ENCODE data around the gene ZFYVE9.
"Not testable (repeated sequence)": the region's sequence is repeated elsewhere in the genome, so short reads cannot be mapped to it uniquely, and the experiment has no call there.

Gene ZFYVE9, protein sequence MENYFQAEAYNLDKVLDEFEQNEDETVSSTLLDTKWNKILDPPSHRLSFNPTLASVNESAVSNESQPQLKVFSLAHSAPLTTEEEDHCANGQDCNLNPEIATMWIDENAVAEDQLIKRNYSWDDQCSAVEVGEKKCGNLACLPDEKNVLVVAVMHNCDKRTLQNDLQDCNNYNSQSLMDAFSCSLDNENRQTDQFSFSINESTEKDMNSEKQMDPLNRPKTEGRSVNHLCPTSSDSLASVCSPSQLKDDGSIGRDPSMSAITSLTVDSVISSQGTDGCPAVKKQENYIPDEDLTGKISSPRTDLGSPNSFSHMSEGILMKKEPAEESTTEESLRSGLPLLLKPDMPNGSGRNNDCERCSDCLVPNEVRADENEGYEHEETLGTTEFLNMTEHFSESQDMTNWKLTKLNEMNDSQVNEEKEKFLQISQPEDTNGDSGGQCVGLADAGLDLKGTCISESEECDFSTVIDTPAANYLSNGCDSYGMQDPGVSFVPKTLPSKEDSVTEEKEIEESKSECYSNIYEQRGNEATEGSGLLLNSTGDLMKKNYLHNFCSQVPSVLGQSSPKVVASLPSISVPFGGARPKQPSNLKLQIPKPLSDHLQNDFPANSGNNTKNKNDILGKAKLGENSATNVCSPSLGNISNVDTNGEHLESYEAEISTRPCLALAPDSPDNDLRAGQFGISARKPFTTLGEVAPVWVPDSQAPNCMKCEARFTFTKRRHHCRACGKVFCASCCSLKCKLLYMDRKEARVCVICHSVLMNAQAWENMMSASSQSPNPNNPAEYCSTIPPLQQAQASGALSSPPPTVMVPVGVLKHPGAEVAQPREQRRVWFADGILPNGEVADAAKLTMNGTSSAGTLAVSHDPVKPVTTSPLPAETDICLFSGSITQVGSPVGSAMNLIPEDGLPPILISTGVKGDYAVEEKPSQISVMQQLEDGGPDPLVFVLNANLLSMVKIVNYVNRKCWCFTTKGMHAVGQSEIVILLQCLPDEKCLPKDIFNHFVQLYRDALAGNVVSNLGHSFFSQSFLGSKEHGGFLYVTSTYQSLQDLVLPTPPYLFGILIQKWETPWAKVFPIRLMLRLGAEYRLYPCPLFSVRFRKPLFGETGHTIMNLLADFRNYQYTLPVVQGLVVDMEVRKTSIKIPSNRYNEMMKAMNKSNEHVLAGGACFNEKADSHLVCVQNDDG (N-terminal part only)

DNA sequence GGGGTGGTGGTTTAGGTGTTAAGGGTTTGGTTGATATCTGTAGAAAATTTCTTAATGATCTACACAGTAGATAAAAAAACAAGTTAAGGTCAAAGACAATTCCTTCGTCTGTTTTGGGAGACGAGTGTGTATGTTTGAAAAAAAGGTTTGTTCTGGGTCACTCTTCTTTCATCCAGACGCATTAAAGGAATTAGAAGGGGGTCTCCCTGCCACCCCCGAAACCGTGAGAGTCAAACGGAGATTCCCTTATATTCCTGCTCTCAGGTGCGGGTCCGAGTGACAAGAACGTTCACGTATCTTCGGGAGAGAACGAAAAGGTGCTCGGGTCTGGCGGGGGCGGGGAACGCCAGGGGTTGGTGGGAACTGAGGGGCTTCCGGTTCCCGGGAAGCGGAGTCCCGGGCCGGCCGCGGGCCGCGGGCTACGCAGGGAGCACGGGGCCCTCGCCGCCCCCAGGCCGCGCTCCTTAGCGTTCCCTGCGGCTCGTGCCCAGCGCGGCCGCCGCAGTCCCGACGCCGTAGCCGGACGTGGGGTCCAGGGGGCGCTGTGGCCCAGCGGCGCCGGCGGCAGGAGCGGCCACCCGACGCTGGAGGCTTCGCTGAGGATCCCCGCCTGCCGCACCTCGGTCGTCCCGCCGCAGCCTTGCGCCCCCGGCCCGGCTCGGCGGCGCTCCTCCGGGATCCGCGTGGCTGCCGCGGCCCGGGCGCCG, at the start of gene ZFYVE9:
Gene ZFYVE9, plus strand, starts transcription at position 577 of the 707 bp plus-strand sequence. CDS start 91,118 bp downstream, outside the sequence.
- peak; percentile 39 to 49 for DNase-seq (ENCODE audit: low read depth in 1 of 2, low spot score in 1 of 2)

DNA sequence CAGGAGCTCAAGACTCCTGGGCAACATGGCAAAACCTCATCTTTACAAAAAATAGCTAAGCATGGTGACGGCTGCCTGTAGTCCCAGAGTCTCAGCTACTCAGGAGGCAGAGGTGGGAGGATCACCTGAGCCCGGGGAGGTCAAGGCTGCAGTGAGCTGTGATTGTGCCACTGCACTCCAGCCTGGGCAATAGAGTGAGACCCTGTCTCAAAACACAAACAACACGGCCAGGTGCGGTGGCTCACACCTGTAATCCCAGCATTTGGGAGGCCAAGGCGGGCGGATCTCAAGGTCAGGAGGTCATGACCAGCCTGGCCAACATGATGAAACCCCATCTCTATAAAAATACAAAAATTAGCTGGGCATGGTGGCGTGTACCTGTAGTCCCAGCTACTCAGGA, 47.6 kb upstream of the ZFYVE9 start:
- not testable (repeated sequence) for DNase-seq (ENCODE audit: low read depth in 1 of 2, low spot score in 1 of 2)

DNA sequence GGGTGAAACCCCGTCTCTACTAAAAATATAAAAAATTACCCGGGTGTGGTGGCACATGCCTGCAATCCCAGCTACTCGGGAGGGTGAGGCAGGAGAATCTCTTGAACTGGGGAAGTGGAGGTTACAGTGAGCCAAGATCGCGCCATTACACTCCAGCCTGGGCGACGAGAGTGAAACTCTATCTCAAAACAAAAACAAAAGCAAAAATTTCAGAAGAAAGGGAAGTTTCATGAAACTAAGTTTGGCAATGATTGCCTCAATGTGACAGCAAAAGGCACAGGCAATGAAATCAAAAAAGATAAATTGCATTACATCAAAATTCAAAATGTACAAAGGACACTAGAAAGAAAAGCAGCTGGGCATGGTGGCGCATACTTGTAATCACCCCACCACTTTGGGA, 45.7 kb upstream of the ZFYVE9 start:
- DNase-seq (ENCODE audit: low read depth in 1 of 2, low spot score in 1 of 2), result no peak

DNA sequence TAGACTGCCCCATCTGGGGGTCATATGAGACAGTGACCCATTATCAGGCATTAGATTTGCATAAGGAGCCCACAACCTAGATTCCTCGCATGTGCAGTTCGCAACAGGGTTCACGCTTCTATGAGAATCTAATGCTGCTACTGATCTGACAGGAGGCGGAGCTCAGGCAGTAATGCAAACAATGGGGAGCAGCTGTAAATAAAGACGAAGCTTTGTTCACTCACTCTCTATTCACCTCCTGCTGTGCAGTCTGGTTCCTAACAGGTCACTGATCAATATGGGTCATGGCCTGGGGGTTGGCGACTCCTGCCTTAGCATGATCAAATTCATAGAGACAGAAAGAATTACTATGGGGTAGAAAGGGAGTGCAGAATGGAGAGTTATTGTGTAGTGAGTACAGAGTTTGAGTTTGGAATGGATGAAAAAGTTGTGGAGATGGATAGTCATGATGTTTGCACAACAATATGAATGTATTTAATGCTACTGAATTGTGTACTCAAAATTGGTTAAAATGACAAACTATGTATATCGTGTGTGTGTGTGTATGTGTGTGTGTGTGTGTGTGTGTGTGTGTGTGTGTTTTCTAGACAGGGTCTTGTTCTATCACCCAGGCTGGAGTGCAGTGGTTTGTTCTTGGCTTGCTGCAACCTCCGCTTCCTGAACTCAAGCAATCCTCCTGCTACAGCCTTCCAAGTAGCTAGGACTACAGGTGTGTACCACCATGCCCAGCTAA, 43.6 kb upstream of the ZFYVE9 start:
- DNase-seq (ENCODE audit: low read depth in 1 of 2, low spot score in 1 of 2), result no peak

DNA sequence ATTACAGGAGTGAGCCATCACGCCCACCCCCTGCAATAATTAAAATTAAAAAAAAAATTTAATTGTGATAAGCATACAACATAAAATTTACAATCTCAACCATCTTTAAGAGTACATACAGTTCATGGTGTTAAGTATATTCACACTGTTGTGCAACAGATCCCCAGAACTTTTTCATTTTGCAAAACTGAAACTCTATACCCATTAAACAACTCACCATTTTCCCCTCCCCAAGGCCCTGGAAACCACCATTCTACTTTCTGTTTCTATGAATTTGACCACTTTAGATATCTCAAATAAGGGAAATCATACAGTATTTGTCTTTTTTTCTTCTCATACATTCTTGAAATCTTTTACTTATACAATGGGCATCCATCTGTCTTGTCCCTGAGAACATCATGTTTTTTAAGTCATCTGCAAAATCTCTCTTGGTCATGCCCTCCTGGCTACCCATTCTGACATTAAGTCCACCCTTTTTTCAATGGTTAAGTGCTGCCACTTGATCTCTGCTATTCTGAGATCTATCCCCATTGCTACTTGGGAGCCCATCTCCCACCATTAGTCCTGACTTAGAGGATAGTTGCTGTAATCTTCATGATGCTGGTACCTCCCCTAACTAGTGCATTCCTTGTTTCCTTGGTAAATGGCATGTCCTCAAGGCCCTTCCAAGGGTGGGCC, 39.4 kb upstream of the ZFYVE9 start:
- DNase-seq (ENCODE audit: low read depth in 1 of 2, low spot score in 1 of 2), result no peak

DNA sequence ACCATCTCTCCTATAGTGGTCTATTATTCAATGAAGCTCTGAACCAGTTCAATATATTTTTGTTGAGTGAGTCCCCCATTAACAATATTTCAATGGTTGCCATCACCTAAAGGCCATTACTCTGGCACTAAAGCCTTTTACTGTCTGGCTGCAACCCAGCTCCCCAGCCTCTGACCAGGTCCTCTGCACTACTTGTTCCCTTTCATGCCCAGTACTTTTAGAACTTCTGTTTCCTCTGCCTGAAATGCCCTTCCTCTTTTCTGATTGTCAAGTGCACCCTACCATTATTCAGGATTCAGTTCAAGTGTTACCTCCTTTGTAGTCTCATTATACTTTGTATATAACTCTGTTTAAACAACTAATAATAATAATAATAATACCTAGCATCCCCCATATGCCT, 30.4 kb upstream of the ZFYVE9 start:
- no peak for DNase-seq (ENCODE audit: low read depth in 1 of 2, low spot score in 1 of 2)

DNA sequence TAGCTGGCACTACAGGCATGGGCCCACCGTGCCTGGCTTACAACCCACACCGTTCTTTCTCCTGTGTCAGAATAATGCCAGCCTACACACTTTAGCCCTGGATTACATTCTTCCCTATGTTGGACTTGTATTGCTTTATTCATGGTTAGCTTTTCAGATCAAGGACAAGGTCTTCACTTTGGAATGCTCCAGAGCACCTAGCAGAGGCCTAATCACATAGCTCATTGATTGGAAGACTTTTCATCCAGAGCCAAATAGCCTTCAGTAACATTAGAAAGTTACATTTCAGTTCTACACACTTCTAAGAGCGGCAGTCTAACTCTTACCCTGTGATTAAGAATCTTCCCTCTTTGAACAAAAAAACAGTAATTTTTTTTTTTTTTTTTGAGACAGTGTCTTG, 29.4 kb upstream of the ZFYVE9 start:
- no peak for DNase-seq (ENCODE audit: low read depth in 1 of 2, low spot score in 1 of 2)

DNA sequence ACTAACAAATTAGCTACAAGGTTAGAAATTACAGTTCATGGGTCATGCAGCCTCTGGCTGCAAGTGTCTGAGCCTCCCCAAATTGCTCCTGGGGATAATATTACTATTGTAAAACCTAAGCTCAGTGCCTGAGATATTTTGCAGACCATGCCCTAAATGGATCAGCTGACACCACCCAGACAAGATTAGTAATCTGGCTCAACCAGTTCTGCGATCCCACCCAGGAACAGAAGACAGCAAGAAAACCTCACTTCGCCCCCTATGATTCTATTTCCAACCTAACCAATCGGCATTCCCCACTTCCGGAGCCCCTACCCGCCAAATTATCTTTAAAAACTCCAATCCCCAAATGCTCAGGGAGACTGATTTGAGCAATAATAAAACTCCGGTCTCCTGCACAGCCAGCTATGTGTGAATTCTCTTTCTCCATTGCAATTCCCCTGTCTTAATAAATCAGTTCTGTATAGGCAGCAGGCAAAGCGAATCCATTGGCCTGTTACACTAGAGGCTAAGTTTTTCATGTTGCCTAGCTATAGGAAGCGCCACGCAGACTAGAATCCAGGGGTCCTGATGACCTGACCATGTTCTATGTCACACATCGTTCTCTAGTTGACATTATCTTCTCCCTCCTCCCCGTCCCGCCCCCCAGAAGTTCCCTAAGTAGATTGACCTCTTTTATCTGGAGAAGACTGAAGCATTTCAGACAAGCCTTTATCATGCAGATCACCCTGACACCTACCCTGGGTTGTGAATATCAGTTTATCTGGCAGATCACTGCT, 22.4 kb upstream of the ZFYVE9 start:
- no peak for DNase-seq (ENCODE audit: low read depth in 1 of 2, low spot score in 1 of 2)

DNA sequence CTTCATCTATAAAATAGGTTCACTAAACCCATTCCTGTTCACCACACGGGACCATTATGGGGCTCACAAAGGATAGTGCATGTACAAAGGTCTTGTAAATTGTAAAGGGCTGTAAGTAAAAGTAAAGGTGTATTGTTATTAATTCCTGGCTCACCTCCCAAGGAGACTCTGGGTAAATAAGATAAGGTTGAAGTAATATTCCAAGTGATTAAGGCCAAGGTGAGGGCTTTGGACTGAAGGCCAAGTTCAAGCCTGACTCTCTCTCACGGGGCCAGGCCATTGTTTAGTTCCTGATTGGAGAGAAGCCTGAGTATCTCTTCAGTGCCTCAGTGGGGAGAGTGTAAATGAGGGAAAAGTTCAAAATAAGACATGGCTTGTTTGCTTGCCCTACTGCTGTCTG, 19.5 kb upstream of the ZFYVE9 start:
- no peak for DNase-seq (ENCODE audit: low read depth in 1 of 2, low spot score in 1 of 2)

DNA sequence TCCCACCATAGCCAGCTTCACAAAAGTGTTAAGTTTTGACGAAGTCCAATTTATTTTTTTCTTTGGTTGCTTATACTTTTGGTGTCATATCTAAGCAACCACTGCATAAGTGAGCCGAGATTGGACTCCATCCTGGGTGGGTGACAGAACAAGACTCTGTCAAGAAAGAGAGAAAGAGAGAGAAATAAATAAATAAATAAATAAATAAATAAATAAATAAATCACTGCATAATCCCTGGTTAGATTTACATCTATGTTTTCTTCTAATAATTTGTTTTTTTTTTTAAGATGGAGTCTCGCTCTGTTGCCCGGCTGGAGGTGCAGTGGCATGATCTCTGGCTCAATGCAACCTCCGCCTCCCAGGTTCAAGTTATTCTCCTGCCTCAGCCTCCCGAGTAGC, 18.3 kb upstream of the ZFYVE9 start:
- no peak for DNase-seq (ENCODE audit: low read depth in 1 of 2, low spot score in 1 of 2)

DNA sequence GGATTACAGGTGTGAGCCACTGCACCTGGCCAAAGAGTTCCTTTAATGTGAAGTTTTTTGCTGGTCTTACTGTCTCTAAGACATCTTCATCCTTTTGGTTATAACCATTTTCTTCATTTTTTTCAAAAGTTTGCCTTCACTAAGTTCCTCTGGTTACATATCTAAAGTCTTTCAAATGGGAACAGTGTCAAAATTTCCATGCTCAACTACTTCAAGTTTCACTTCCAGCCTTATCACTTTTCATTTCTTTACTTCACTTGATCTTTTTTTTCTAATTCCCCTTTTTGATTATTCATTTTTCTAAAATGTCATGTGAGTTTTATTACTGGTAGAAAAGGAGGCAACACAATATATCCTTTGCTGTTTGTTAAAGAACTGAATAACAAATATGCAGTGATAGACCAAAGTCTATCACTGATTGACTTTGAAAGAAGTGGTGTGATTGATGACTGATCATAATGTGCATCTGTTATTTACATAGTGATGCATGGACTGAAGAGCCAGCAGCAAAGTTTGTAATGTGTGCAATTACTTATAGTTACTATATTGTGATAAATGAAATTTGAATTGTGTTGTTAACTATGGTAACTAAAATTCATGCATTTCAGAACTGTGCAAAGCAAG, 16.0 kb upstream of the ZFYVE9 start:
- DNase-seq (ENCODE audit: low read depth in 1 of 2, low spot score in 1 of 2), result no peak

DNA sequence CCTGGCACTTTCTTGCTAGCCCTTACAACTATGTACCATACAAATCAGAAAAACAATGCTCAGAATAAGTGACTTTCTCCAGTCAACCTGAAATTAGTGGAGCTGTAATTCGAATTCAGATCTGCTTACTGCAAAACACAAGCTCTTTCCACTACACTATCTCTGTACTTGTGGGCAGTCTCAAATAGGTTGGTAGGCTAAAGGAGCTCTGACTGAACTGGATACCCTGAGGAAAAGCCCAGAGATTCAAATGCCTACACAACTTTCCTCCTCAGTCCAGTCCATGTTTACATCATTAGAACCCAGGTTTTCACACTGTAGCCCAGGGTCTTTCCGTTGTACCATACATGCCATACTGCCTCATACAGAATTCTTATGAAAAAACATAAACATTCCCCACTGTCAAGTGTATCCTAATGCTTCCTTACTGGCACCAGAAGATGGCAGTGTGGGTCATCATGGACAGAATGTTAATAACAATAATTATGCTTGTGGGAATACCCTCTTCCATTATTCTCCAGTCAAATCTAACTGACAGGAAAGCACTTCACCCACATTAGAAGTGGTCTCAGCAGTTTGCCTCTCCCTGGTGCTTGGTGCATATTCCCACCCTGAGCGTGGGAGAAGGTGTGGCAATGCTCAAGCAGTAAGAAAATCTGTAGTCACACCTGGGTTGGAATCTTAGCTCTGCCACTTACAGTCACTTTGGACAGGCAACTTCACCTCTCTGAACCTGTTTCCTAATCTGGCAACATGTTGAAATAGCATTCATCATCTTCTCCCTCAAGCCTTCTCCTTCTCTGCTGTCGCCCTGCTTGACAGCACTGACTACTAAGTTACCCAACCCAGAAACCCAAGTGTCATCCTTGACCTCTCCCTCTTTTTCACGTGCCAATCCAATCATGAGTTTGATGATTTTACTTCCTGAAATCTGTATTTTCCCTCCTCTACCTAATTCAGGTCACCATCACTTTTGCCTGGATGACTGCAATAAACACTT, 14.4 kb upstream of the ZFYVE9 start:
- DNase-seq (ENCODE audit: low read depth in 1 of 2, low spot score in 1 of 2), result peak in 1 of 2 donors; percentile 5

DNA sequence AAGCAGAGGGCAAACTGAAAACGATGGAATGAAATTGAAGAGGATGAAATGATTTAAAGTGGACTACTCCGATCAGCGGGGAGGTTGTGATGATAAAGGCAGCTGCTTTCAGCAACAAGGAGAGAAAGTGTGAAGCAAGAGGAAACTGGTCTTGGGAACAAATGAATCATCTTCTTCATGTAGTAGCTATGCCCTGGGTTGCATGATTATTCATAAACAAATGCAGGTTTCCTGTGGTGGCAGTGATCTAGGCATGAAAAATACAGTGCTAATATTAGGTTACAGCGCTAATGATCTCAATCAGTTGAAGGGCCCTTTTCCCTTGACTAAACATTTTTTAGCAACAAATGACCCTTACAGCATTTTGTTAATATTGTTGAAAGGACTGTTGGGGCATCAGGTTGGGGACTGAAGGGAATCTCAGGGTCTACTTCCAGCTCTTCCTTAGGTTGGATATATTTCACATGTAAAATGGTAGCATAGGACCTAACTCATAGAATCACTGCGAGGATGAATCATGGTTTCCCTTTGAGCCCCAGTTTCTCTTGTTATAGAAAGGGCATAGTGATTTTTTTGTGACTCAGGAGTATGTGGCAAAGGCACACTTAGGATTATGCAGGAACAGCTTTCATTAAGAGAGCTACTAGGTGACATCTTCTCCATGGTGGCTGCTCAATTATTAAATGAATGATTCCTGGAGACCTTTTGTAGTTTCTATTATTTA, 1.9 kb upstream of the ZFYVE9 start:
- DNase-seq (ENCODE audit: low read depth in 1 of 2, low spot score in 1 of 2), result peak in 1 of 2 donors; percentile 52

DNA sequence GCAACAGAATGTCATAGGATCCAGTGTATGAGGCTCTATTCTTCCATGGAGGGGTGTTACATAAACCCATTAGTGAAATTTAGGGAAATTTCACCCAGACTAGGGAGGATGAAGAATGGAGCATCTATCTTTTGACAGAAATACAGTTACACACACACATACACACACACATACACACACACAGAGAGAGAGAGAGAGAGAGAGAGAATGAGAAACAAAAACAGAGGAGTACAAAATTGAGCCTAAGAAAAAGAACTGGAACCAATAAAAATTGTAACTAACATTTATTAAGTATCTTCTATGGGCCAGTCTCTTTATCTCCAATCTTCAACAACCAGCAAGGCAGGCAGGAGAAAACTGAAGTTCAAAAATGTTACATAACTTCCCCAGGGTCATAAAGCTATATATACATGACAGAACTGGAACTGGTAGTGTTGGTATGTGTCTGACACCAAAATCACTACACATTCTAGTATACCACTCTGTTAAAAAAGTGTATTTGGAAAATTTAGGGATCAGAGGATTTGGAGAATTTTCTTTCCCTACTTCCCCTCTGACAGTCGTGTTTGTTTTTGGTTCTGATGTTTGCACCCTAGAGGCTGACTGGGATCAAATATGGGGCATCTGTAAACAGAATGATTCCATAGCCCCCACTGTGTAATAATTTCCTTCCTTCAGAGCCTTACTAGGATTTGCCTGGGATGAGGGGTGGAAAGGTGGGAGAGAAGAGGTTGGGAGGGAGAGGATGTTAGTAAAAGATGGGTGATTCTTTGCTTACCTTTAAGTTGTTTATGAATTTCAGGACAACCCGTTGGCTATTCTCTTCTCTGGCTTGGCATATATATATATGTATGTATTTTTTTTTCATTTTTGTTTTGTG, 1.0 kb upstream of the ZFYVE9 start:
- DNase-seq (ENCODE audit: low read depth in 1 of 2, low spot score in 1 of 2), result no peak
